ENCODE results near the gene FAR2.
A peak's percentile ranks its signal among the peaks of the same experiment; 100 is the strongest.
"Not testable (repeated sequence)": the region's sequence is repeated elsewhere in the genome, so short reads cannot be mapped to it uniquely, and the experiment has no call there.

Gene FAR2

GRCh38 chr12:29234552-29234951 lies 85.5 kb downstream of the FAR2 start:
- no peak for DNase-seq (ENCODE audit: low read depth)

- DNase-seq (ENCODE audit: low read depth), result peak; percentile 76
Observed at GRCh38 chr12:29234965-29235626, 86.0 kb downstream of the FAR2 start.

- peak; percentile 80 for DNase-seq (ENCODE audit: low read depth)
Observed at GRCh38 chr12:29238822-29239291, 89.8 kb downstream of the FAR2 start.

- DNase-seq (ENCODE audit: low read depth), result no peak
Observed at GRCh38 chr12:29239336-29239735, 90.3 kb downstream of the FAR2 start.

- no peak for DNase-seq (ENCODE audit: low read depth)
Observed at GRCh38 chr12:29240441-29240840, 91.4 kb downstream of the FAR2 start.

GRCh38 chr12:29241821-29242591 lies 92.9 kb downstream of the FAR2 start:
- DNase-seq (ENCODE audit: low read depth), result peak; percentile 92

- DNase-seq (ENCODE audit: low read depth), result no peak
Observed at GRCh38 chr12:29242921-29243431, 93.9 kb downstream of the FAR2 start.

GRCh38 chr12:29244159-29244765 lies 95.2 kb downstream of the FAR2 start:
- no peak for DNase-seq (ENCODE audit: low read depth)

GRCh38 chr12:29245246-29245645 lies 96.2 kb downstream of the FAR2 start:
- no peak for DNase-seq (ENCODE audit: low read depth)

GRCh38 chr12:29249930-29250329 lies 100.9 kb downstream of the FAR2 start:
- DNase-seq (ENCODE audit: low read depth), result no peak

GRCh38 chr12:29253906-29254625 lies 105.0 kb downstream of the FAR2 start:
- DNase-seq (ENCODE audit: low read depth), result no peak

GRCh38 chr12:29255042-29255441 lies 106.0 kb downstream of the FAR2 start:
- no peak for DNase-seq (ENCODE audit: low read depth)

GRCh38 chr12:29256598-29256997 lies 107.5 kb downstream of the FAR2 start:
- DNase-seq (ENCODE audit: low read depth), result no peak

GRCh38 chr12:29257687-29258086 lies 108.6 kb downstream of the FAR2 start:
- DNase-seq (ENCODE audit: low read depth), result not testable (repeated sequence)

- DNase-seq (ENCODE audit: low read depth), result no peak
Observed at GRCh38 chr12:29264424-29264823, 115.3 kb downstream of the FAR2 start.

GRCh38 chr12:29269706-29270408 lies 120.8 kb downstream of the FAR2 start:
- DNase-seq (ENCODE audit: low read depth), result no peak

GRCh38 chr12:29270446-29270845 lies 121.4 kb downstream of the FAR2 start:
- DNase-seq (ENCODE audit: low read depth), result no peak

- DNase-seq (ENCODE audit: low read depth), result no peak
Observed at GRCh38 chr12:29273178-29273843, 124.2 kb downstream of the FAR2 start.

GRCh38 chr12:29275834-29276233 lies 126.8 kb downstream of the FAR2 start:
- no peak for DNase-seq (ENCODE audit: low read depth)

GRCh38 chr12:29277231-29277630 lies 128.2 kb downstream of the FAR2 start:
- no peak for DNase-seq (ENCODE audit: low read depth)
